Mesendoderm (in vitro differentiated cells): ENCODE results near the gene CROCC2.

Source experiments
- DNase-seq: peaks from one replicate; pipeline ENCODE4 v3.0.0; 2013
- H2AK5ac ChIP-seq: 2 replicates; pipeline ENCODE4 v1.6.1; 2013; ENCODE audit warnings: low read length, inconsistent platforms
- H2BK120ac ChIP-seq: 2 replicates; pipeline ENCODE4 v1.6.1; 2013; ENCODE audit warnings: low read depth, mild to moderate bottlenecking, low read length, moderate library complexity, mixed read lengths
- H2BK15ac ChIP-seq: replicated peaks from 2 replicates; pipeline ENCODE4 v1.6.1; 2013; ENCODE audit warnings: low read depth, mild to moderate bottlenecking, moderate library complexity
- H2BK5ac ChIP-seq: 2 replicates; pipeline ENCODE4 v1.6.1; 2013; ENCODE audit warnings: low read length, inconsistent platforms
- H3K18ac ChIP-seq: 2 replicates; pipeline ENCODE4 v1.6.1; 2013; ENCODE audit warnings: mild to moderate bottlenecking, low read length, mixed read lengths
- H3K23ac ChIP-seq: one replicate; pipeline ENCODE4 v1.6.1; 2013; ENCODE audit warnings: low read length
- H3K27ac ChIP-seq: 2 replicates; pipeline ENCODE4 v1.5.1; 2013; ENCODE audit warnings: low read depth, mild to moderate bottlenecking, inconsistent platforms, low read length, moderate library complexity
- H3K27me3 ChIP-seq: 2 replicates; pipeline ENCODE4 v1.6.1; 2013; ENCODE audit warnings: low read length, control low read depth, mild to moderate bottlenecking, inconsistent platforms; ENCODE audit not compliant: insufficient read depth, poor library complexity
- H3K36me3 ChIP-seq: 2 replicates; pipeline ENCODE4 v1.6.1; 2013; ENCODE audit warnings: low read length, inconsistent platforms; ENCODE audit not compliant: control insufficient read depth, insufficient read depth
- H3K4ac ChIP-seq: one replicate; pipeline ENCODE4 v1.6.1; 2013; ENCODE audit warnings: low read depth, mild to moderate bottlenecking, low read length, moderate library complexity
- H3K4me1 ChIP-seq: 2 replicates; pipeline ENCODE4 v1.6.1; 2013; ENCODE audit warnings: low read depth, low read length, inconsistent platforms; ENCODE audit not compliant: control insufficient read depth
- H3K4me2 ChIP-seq: 2 replicates; pipeline ENCODE4 v1.6.1; 2013; ENCODE audit warnings: low read length
- H3K4me3 ChIP-seq: 2 replicates; pipeline ENCODE4 v1.5.1; 2013; ENCODE audit warnings: mild to moderate bottlenecking, low read length
- H3K56ac ChIP-seq: one replicate; pipeline ENCODE4 v1.6.1; 2013; ENCODE audit warnings: low read length
- H3K79me1 ChIP-seq: 2 replicates; pipeline ENCODE4 v1.6.1; 2013; ENCODE audit warnings: low read length, inconsistent platforms
- H3K79me2 ChIP-seq: 2 replicates; pipeline ENCODE4 v1.6.1; 2013; ENCODE audit warnings: mild to moderate bottlenecking, low read length; ENCODE audit not compliant: control insufficient read depth, insufficient read depth
- H3K9ac ChIP-seq: 2 replicates; pipeline ENCODE4 v1.6.1; 2013; ENCODE audit warnings: low read length, inconsistent platforms
- H4K5ac ChIP-seq: one replicate; pipeline ENCODE4 v1.6.1; 2013; ENCODE audit warnings: low read length
- H4K8ac ChIP-seq: one replicate; pipeline ENCODE4 v1.6.1; 2013; ENCODE audit warnings: low read depth, mild to moderate bottlenecking, control low read depth, low read length, moderate library complexity
- WGBS: extraction: QIAGEN DNeasy Blood & Tissue Kit; methylation state at CpG from one replicate; pipeline ENCODE4 v1.1.7; 2013; ENCODE audit warnings: low lambda C conversion rate, missing lambda C conversion rate; ENCODE audit not compliant: insufficient coverage; ENCODE audit errors: extremely low coverage; 5-methylcytosine and 5-hydroxymethylcytosine counted together

The CROCC2 gene

GRCh38 chr2:240989451-240990265 lies 83.5 kb downstream of the CROCC2 start:
- Histone ChIP-seq H3K23ac (no peak overlapping the region), H2BK120ac (no peak overlapping the region), H3K56ac (no peak overlapping the region), H3K27me3 (no peaks in the 10 kb centered on the region), H4K5ac (no peak overlapping the region), H3K4me2 (no peak overlapping the region), H2AK5ac (no peak overlapping the region), H3K9ac (no peak overlapping the region), H3K27ac (no peak overlapping the region), H4K8ac (no peak overlapping the region), H3K4me3 (no peak overlapping the region), H3K4ac (no peak overlapping the region), H3K79me2 (no peaks in the 10 kb centered on the region), H3K18ac (no peak overlapping the region), H3K79me1 (no peaks in the 10 kb centered on the region), H2BK15ac (no peak overlapping the region), H3K4me1 (no peaks in the 10 kb centered on the region), H2BK5ac (no peak overlapping the region), H3K36me3 (no peaks in the 10 kb centered on the region)
- peak; percentile 60 for DNase-seq
- no CpG with 5 or more reads among the region's 17 CpGs for WGBS

GRCh38 chr2:240990266-240990529 lies 84.1 kb downstream of the CROCC2 start:
- H2BK5ac ChIP-seq = no peak overlapping the region
- H2BK15ac ChIP-seq = no peak overlapping the region
- no peaks in the 10 kb centered on the region for H3K79me2 ChIP-seq
- no peaks in the 10 kb centered on the region for H3K27me3 ChIP-seq
- H4K5ac ChIP-seq = no peak overlapping the region
- no peaks in the 10 kb centered on the region for H3K36me3 ChIP-seq
- H3K18ac ChIP-seq = no peak overlapping the region
- no peak overlapping the region for H3K4me2 ChIP-seq
- H2BK120ac ChIP-seq = no peak overlapping the region
- no peak overlapping the region for H4K8ac ChIP-seq
- no peak overlapping the region for H3K4ac ChIP-seq
- no peak overlapping the region for H3K27ac ChIP-seq
- no peak overlapping the region for H3K23ac ChIP-seq
- H3K4me1 ChIP-seq = no peaks in the 10 kb centered on the region
- no peak overlapping the region for H2AK5ac ChIP-seq
- no CpG with 5 or more reads among the region's 2 CpGs for WGBS
- no peak overlapping the region for H3K9ac ChIP-seq
- H3K56ac ChIP-seq = no peak overlapping the region
- no peak for DNase-seq
- H3K79me1 ChIP-seq = no peaks in the 10 kb centered on the region
- no peak overlapping the region for H3K4me3 ChIP-seq

- no peak overlapping the region for H4K5ac ChIP-seq
- H3K4ac ChIP-seq = no peak overlapping the region
- H3K23ac ChIP-seq = no peak overlapping the region
- H2BK15ac ChIP-seq = no peak overlapping the region
- H3K18ac ChIP-seq = no peak overlapping the region
- no peak overlapping the region for H3K4me3 ChIP-seq
- no peak overlapping the region for H3K27ac ChIP-seq
- H2AK5ac ChIP-seq = no peak overlapping the region
- H3K79me2 ChIP-seq = no peaks in the 10 kb centered on the region
- no peak overlapping the region for H2BK120ac ChIP-seq
- no peaks in the 10 kb centered on the region for H3K4me1 ChIP-seq
- H3K9ac ChIP-seq = no peak overlapping the region
- H3K4me2 ChIP-seq = no peak overlapping the region
- no peak overlapping the region for H3K56ac ChIP-seq
- no peaks in the 10 kb centered on the region for H3K36me3 ChIP-seq
- H3K79me1 ChIP-seq = no peaks in the 10 kb centered on the region
- WGBS = no CpG with 5 or more reads among the region's 13 CpGs
- no peak for DNase-seq
- no peaks in the 10 kb centered on the region for H3K27me3 ChIP-seq
- H2BK5ac ChIP-seq = no peak overlapping the region
- no peak overlapping the region for H4K8ac ChIP-seq
Measured at GRCh38 chr2:240990726-240991377, 84.7 kb downstream of the CROCC2 start.

GRCh38 chr2:240991378-240992263 lies 85.5 kb downstream of the CROCC2 start:
- no CpG with 5 or more reads among the region's 33 CpGs for whole genome bisulfite sequencing
- no peak overlapping the region for H3K56ac ChIP-seq
- DNase-seq = peak; percentile 55
- no peaks in the 10 kb centered on the region for H3K79me2 ChIP-seq
- no peaks in the 10 kb centered on the region for H3K36me3 ChIP-seq
- no peak overlapping the region for H4K5ac ChIP-seq
- H2BK120ac ChIP-seq = no peak overlapping the region
- H3K4me2 ChIP-seq = no peak overlapping the region
- no peak overlapping the region for H3K27ac ChIP-seq
- H2BK5ac ChIP-seq = no peak overlapping the region
- H2BK15ac ChIP-seq = no peak overlapping the region
- no peak overlapping the region for H3K9ac ChIP-seq
- no peaks in the 10 kb centered on the region for H3K4me1 ChIP-seq
- no peak overlapping the region for H2AK5ac ChIP-seq
- no peak overlapping the region for H4K8ac ChIP-seq
- H3K4me3 ChIP-seq = no peak overlapping the region
- H3K18ac ChIP-seq = no peak overlapping the region
- no peak overlapping the region for H3K4ac ChIP-seq
- no peaks in the 10 kb centered on the region for H3K79me1 ChIP-seq
- H3K23ac ChIP-seq = no peak overlapping the region
- no peaks in the 10 kb centered on the region for H3K27me3 ChIP-seq

- H3K36me3 ChIP-seq = no peaks in the 10 kb centered on the region
- H3K18ac ChIP-seq = no peak overlapping the region
- no peak overlapping the region for H2AK5ac ChIP-seq
- no peaks in the 10 kb centered on the region for H3K79me1 ChIP-seq
- no peak overlapping the region for H2BK15ac ChIP-seq
- H3K4me3 ChIP-seq = no peak overlapping the region
- H3K56ac ChIP-seq = no peak overlapping the region
- no peak for DNase-seq
- H4K8ac ChIP-seq = no peak overlapping the region
- H3K23ac ChIP-seq = no peak overlapping the region
- H3K9ac ChIP-seq = no peak overlapping the region
- no peak overlapping the region for H3K4me2 ChIP-seq
- no peaks in the 10 kb centered on the region for H3K4me1 ChIP-seq
- H2BK120ac ChIP-seq = no peak overlapping the region
- no CpG with 5 or more reads among the region's 20 CpGs for WGBS
- H3K27me3 ChIP-seq = no peaks in the 10 kb centered on the region
- H4K5ac ChIP-seq = no peak overlapping the region
- no peak overlapping the region for H3K27ac ChIP-seq
- no peak overlapping the region for H3K4ac ChIP-seq
- H2BK5ac ChIP-seq = no peak overlapping the region
- no peaks in the 10 kb centered on the region for H3K79me2 ChIP-seq
Measured at GRCh38 chr2:240992572-240993291, 86.6 kb downstream of the CROCC2 start.
